OCI-LY3 (cell line): ENCODE data around the gene OBSCN.

Experiments used
- H2AFZ ChIP-seq: fragments of 200-600, 300-600 bp; shearing (Covaris generic); 2 replicates; pipeline ENCODE4 v1.6.0; 2014; ENCODE audit warnings: antibody characterized with exemption, low read depth, low read length
- H3K27ac ChIP-seq: fragments of 200-600, 300-600 bp; sonication (generic); 2 replicates; pipeline ENCODE4 v1.5.1; 2014; ENCODE audit warnings: mild to moderate bottlenecking, low read length, moderate library complexity, mixed read lengths
- H3K27me3 ChIP-seq: fragments of 200-600, 300-600 bp; sonication (generic); 2 replicates; pipeline ENCODE4 v1.6.1; 2014; ENCODE audit warnings: low read depth, low read length, mixed read lengths
- H3K36me3 ChIP-seq: fragments of 200-600, 300-600 bp; sonication (generic); replicated peaks from 2 replicates; pipeline ENCODE3; 2014; ENCODE audit warnings: low read depth, low read length, mixed read lengths
- H3K4me1 ChIP-seq: fragments of 300-600, 200-600 bp; sonication (generic); 2 replicates; pipeline ENCODE4 v1.6.1; 2014; ENCODE audit warnings: low read length, mixed read lengths
- H3K4me2 ChIP-seq: fragments of 200-600, 300-600 bp; sonication (generic); 2 replicates; pipeline ENCODE4 v1.6.1; 2014; ENCODE audit warnings: low read length, mixed read lengths
- H3K4me3 ChIP-seq: fragments of 300-600, 200-600 bp; sonication (generic); 2 replicates; pipeline ENCODE4 v1.5.1; 2014; ENCODE audit warnings: antibody characterized with exemption, mild to moderate bottlenecking, low read length, moderate library complexity
- H3K79me2 ChIP-seq: fragments of 300-600, 200-600 bp; shearing (Covaris generic); 2 replicates; pipeline ENCODE4 v1.6.1; 2014; ENCODE audit warnings: mild to moderate bottlenecking, low read length, mixed read lengths
- H3K9ac ChIP-seq: fragments of 300-600, 200-600 bp; shearing (Covaris generic); 2 replicates; pipeline ENCODE4 v1.6.0; 2014; ENCODE audit warnings: mild to moderate bottlenecking, low read length, moderate library complexity
- H3K9me3 ChIP-seq: fragments of 200-600, 300-600 bp; shearing (Covaris generic); 2 replicates; pipeline ENCODE4 v1.6.1; 2014; ENCODE audit warnings: low read length, mixed read lengths; ENCODE audit not compliant: insufficient read depth
- H4K20me1 ChIP-seq: fragments of 200-600, 300-600 bp; sonication (generic); 2 replicates; pipeline ENCODE4 v1.6.1; 2016; ENCODE audit warnings: low read length, mixed read lengths; ENCODE audit not compliant: insufficient read depth
- EZH2phosphoT487 ChIP-seq: fragments of 200-600 bp; shearing (Covaris generic); IDR thresholded peaks from 2 replicates; pipeline ENCODE4 v1.6.1; 2018; ENCODE audit warnings: antibody characterized with exemption, mixed run types, low read depth
- TF ChIP-seq, protein P1 (sequence below): fragments of 200-600, 300-600 bp; sonication (generic); IDR thresholded peaks from 2 replicates; pipeline ENCODE4 v1.5.1; 2014; ENCODE audit warnings: antibody characterized with exemption, low read length, low read depth

OBSCN gene

GRCh38 chr1:228349701-228350171, 141.9 kb downstream of the OBSCN start:
- no peaks in the 10 kb centered on the region for H3K36me3 ChIP-seq
- H3K4me2 ChIP-seq, result no peak overlapping the region
- TF ChIP-seq, protein P1, sequence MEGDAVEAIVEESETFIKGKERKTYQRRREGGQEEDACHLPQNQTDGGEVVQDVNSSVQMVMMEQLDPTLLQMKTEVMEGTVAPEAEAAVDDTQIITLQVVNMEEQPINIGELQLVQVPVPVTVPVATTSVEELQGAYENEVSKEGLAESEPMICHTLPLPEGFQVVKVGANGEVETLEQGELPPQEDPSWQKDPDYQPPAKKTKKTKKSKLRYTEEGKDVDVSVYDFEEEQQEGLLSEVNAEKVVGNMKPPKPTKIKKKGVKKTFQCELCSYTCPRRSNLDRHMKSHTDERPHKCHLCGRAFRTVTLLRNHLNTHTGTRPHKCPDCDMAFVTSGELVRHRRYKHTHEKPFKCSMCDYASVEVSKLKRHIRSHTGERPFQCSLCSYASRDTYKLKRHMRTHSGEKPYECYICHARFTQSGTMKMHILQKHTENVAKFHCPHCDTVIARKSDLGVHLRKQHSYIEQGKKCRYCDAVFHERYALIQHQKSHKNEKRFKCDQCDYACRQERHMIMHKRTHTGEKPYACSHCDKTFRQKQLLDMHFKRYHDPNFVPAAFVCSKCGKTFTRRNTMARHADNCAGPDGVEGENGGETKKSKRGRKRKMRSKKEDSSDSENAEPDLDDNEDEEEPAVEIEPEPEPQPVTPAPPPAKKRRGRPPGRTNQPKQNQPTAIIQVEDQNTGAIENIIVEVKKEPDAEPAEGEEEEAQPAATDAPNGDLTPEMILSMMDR, result no peak
- no peak for TF ChIP-seq EZH2phosphoT487
- H3K9ac ChIP-seq, result no peak overlapping the region
- no peaks in the 10 kb centered on the region for H4K20me1 ChIP-seq
- 0 out of 2 replicates have a peak, but pooled peaks cover 3% of the 10 kb centered on the region for H3K27me3 ChIP-seq
- no peaks in the 10 kb centered on the region for H3K79me2 ChIP-seq
- H2AFZ ChIP-seq, result no peak overlapping the region
- no peaks in the 10 kb centered on the region for H3K9me3 ChIP-seq
- H3K4me1 ChIP-seq, result no peaks in the 10 kb centered on the region
- H3K4me3 ChIP-seq, result no peak overlapping the region
- H3K27ac ChIP-seq, result no peak overlapping the region

- Histone ChIP-seq H3K79me2 (no peaks in the 10 kb centered on the region), H4K20me1 (no peaks in the 10 kb centered on the region), H3K4me3 (no peak overlapping the region), H3K27me3 (0 out of 2 replicates have a peak, but pooled peaks cover 3% of the 10 kb centered on the region), H3K36me3 (no peaks in the 10 kb centered on the region), H2AFZ (no peak overlapping the region), H3K4me1 (no peaks in the 10 kb centered on the region), H3K27ac (no peak overlapping the region), H3K9ac (no peak overlapping the region), H3K9me3 (no peaks in the 10 kb centered on the region), H3K4me2 (no peak overlapping the region)
- TF ChIP-seq, protein P1, result no peak
- TF ChIP-seq EZH2phosphoT487, result no peak
These were observed 142.4 kb downstream of the OBSCN start for GRCh38 chr1:228350179-228350742.

- H3K4me1 ChIP-seq, result no peaks in the 10 kb centered on the region
- no peak overlapping the region for H3K4me3 ChIP-seq
- 0 out of 2 replicates have a peak, but pooled peaks cover 3% of the 10 kb centered on the region for H3K27me3 ChIP-seq
- no peaks in the 10 kb centered on the region for H3K9me3 ChIP-seq
- no peak overlapping the region for H3K4me2 ChIP-seq
- no peaks in the 10 kb centered on the region for H4K20me1 ChIP-seq
- H3K79me2 ChIP-seq, result no peaks in the 10 kb centered on the region
- no peak overlapping the region for H3K9ac ChIP-seq
- no peak for TF ChIP-seq EZH2phosphoT487
- TF ChIP-seq, protein P1, result no peak
- H2AFZ ChIP-seq, result no peak overlapping the region
- H3K36me3 ChIP-seq, result no peaks in the 10 kb centered on the region
- H3K27ac ChIP-seq, result no peak overlapping the region
These were observed 143.3 kb downstream of the OBSCN start for GRCh38 chr1:228350831-228351781.

DNA sequence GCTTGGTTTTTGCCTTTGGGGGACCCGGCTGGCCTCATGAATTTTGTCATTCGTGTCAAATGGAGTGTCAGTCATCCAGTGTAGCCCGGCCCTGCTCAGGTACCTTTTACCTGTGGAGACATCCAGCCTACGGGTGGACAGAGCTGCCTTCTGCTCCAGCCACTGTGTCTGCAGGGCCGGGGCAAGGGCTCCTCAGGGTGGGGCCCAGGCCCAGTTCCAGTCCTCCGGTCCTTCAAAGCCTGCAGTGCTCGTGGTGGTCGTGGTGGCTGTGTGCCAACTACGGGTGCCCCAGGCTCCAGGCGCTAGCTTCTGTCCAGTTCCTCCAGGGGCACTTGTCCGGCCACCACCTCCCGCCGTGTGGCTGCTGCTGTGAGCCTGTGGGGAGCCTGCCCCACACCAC, 144.0 kb downstream of the OBSCN start:
- TF ChIP-seq EZH2phosphoT487, result no peak
- TF ChIP-seq, protein P1, result no peak
- H3K27me3 ChIP-seq, result 0 out of 2 replicates have a peak, but pooled peaks cover 3% of the 10 kb centered on the region
- H4K20me1 ChIP-seq, result no peaks in the 10 kb centered on the region

More for the DNA sequence above, 144.0 kb downstream of the OBSCN start:
- Histone ChIP-seq H3K27ac (no peak overlapping the region), H3K9me3 (no peaks in the 10 kb centered on the region), H3K79me2 (no peaks in the 10 kb centered on the region), H3K36me3 (no peaks in the 10 kb centered on the region), H3K4me2 (no peak overlapping the region), H3K9ac (no peak overlapping the region), H3K4me3 (no peak overlapping the region), H2AFZ (no peak overlapping the region), H3K4me1 (no peaks in the 10 kb centered on the region)
